IMR-90 (cell line): ENCODE results near the gene TACC2. TPM values are rescaled to one million over a fixed set of nuclear protein-coding genes. Genes with fewer than 3 reads are reported as not detected.

Source experiments
- ATAC-seq: fragments of 200-7000 bp; cut with Tn5 transposase; 2 replicates; pipeline ENCODE4 v1.9.1; 2020; ENCODE audit warnings: low read depth, mild to moderate bottlenecking, moderate library complexity
- BruUV-seq: library from RNA; stranded (reverse); fragments of 400-500 nt; replicated peaks from 2 replicates; lab custom pipeline; 2021; lab: Mats Ljungman, UMichigan
- CTCF ChIA-PET: fragments of 300-600 bp; formaldehyde crosslinking; extraction: SDS; loops from one replicate; lab custom pipeline; 2021; ENCODE audit warnings: antibody characterized with exemption; lab: Yijun Ruan, JAX
- POLR2A ChIA-PET: fragments of 300-600 bp; sonication (Branson Sonifier 250); formaldehyde crosslinking; loops from one replicate; lab custom pipeline; 2022; ENCODE audit warnings: antibody characterized with exemption; ENCODE audit not compliant: unreplicated experiment; lab: Charles Lee
- DNase-seq: peaks from one replicate; pipeline ENCODE4 v3.0.0; 2013
- H2AFZ ChIP-seq: replicated peaks from 2 replicates; pipeline ENCODE3; 2013; ENCODE audit warnings: low read length, mild to moderate bottlenecking; ENCODE audit not compliant: poor library complexity
- H2AK5ac ChIP-seq: 2 replicates; pipeline ENCODE4 v1.6.1; 2013; ENCODE audit warnings: low read depth, low read length, inconsistent platforms
- H2AK9ac ChIP-seq: replicated peaks from 2 replicates; pipeline ENCODE3; 2013; ENCODE audit warnings: mild to moderate bottlenecking, low read depth, low read length, moderate library complexity; ENCODE audit not compliant: poor library complexity
- H2BK120ac ChIP-seq: 2 replicates; pipeline ENCODE4 v1.6.1; 2013; ENCODE audit warnings: low read depth, low read length, inconsistent platforms
- H2BK15ac ChIP-seq: 3 replicates; pipeline ENCODE4 v1.6.1; 2013; ENCODE audit warnings: low read depth, low read length, inconsistent platforms
- H2BK20ac ChIP-seq: 2 replicates; pipeline ENCODE4 v1.6.1; 2013; ENCODE audit warnings: low read depth, mild to moderate bottlenecking, inconsistent platforms, low read length, moderate library complexity
- H2BK5ac ChIP-seq: 2 replicates; pipeline ENCODE4 v1.6.1; 2013; ENCODE audit warnings: mild to moderate bottlenecking, low read depth, low read length, inconsistent platforms; ENCODE audit not compliant: poor library complexity, severe bottlenecking
- H3K14ac ChIP-seq: replicated peaks from 2 replicates; pipeline ENCODE4 v1.6.1; 2013; ENCODE audit warnings: low read depth, low read length, inconsistent platforms
- H3K18ac ChIP-seq: 2 replicates; pipeline ENCODE4 v1.6.1; 2013; ENCODE audit warnings: low read depth, low read length, control low read depth
- H3K23ac ChIP-seq: 2 replicates; pipeline ENCODE4 v1.6.1; 2013; ENCODE audit warnings: low read depth, low read length, inconsistent platforms
- H3K27ac ChIP-seq: 2 replicates; pipeline ENCODE4 v1.5.1; 2013; ENCODE audit warnings: mild to moderate bottlenecking, control low read depth, low read length; ENCODE audit not compliant: insufficient read depth
- H3K27me3 ChIP-seq: 2 replicates; pipeline ENCODE4 v1.6.1; 2013; ENCODE audit warnings: low read length; ENCODE audit not compliant: control insufficient read depth, insufficient read depth
- H3K36me3 ChIP-seq: 2 replicates; pipeline ENCODE4 v1.6.1; 2013; ENCODE audit warnings: low read length, mixed read lengths; ENCODE audit not compliant: control insufficient read depth, insufficient read depth
- H3K4ac ChIP-seq: 2 replicates; pipeline ENCODE4 v1.6.1; 2013; ENCODE audit warnings: low read depth, low read length, inconsistent platforms
- H3K4me1 ChIP-seq: 2 replicates; pipeline ENCODE4 v1.6.1; 2013; ENCODE audit warnings: low read length, mixed read lengths; ENCODE audit not compliant: control insufficient read depth, insufficient read depth
- H3K4me2 ChIP-seq: 2 replicates; pipeline ENCODE4 v1.6.1; 2013; ENCODE audit warnings: low read depth, mild to moderate bottlenecking, control low read depth, low read length, moderate library complexity
- H3K4me3 ChIP-seq: 2 replicates; pipeline ENCODE4 v1.5.1; 2013; ENCODE audit warnings: low read depth, mild to moderate bottlenecking, control low read depth, low read length, moderate library complexity; ENCODE audit not compliant: insufficient read depth
- H3K56ac ChIP-seq: 2 replicates; pipeline ENCODE4 v1.6.1; 2013; ENCODE audit warnings: low read length, inconsistent platforms; ENCODE audit not compliant: insufficient read depth; ENCODE audit errors: extremely low read depth
- H3K79me1 ChIP-seq, 2 experiments: 2 replicates each; pipeline ENCODE4 v1.6.1; 2013; ENCODE audit warnings: low read length in 2 of 2, inconsistent platforms in 1 of 2, low read depth in 1 of 2
- H3K9ac ChIP-seq: 2 replicates; pipeline ENCODE4 v1.6.1; 2013; ENCODE audit warnings: low read depth, low read length, control low read depth
- H3K9me1 ChIP-seq: 2 replicates; pipeline ENCODE4 v1.6.1; 2013; ENCODE audit warnings: low read length, inconsistent platforms; ENCODE audit not compliant: insufficient read depth
- H3K9me3 ChIP-seq: 2 replicates; pipeline ENCODE4 v1.6.1; 2013; ENCODE audit warnings: low read length; ENCODE audit not compliant: control insufficient read depth, insufficient read depth
- H4K20me1 ChIP-seq: 2 replicates; pipeline ENCODE4 v1.6.1; 2013; ENCODE audit warnings: low read length, inconsistent platforms; ENCODE audit not compliant: insufficient read depth
- H4K5ac ChIP-seq: 2 replicates; pipeline ENCODE4 v1.6.1; 2013; ENCODE audit warnings: mild to moderate bottlenecking, low read depth, low read length, control low read depth
- H4K8ac ChIP-seq, 2 experiments: 2 replicates each; pipeline ENCODE4 v1.6.1; 2013; ENCODE audit warnings: low read depth in 2 of 2, low read length in 2 of 2, control low read depth in 1 of 2, inconsistent platforms in 1 of 2
- H4K91ac ChIP-seq: 2 replicates; pipeline ENCODE4 v1.6.1; 2013; ENCODE audit warnings: low read depth, low read length, inconsistent platforms; ENCODE audit not compliant: insufficient read depth
- FOS ChIP-seq: fragments of 150-350 bp; IDR thresholded peaks from 2 replicates; pipeline ENCODE4 v1.6.1; 2016; ENCODE audit warnings: low read depth, low read length
- MAFK ChIP-seq: IDR thresholded peaks from 2 replicates; pipeline ENCODE4 v1.6.1; 2012; ENCODE audit warnings: low read depth, low read length, improper control_type of control experiment
- WGBS, 2 experiments: methylation state at CpG; one replicate each; pipeline versions ENCODE4 v1.1.5 to v1.1.7; 2013; ENCODE audit warnings: missing lambda C conversion rate in 2 of 2; ENCODE audit not compliant: insufficient read length in 1 of 2; ENCODE audit errors: extremely low coverage in 2 of 2; 5-methylcytosine and 5-hydroxymethylcytosine counted together
- dilution Hi-C: fragments of 300-500 bp; cut with HindIII; formaldehyde crosslinking; loops from one replicate; pipeline ENCODE4 v1.14.3; 2018; ENCODE audit warnings: low sequenced_read_pairs; ENCODE audit not compliant: unreplicated experiment
- in situ Hi-C: fragments of 300-500 bp; cut with MboI; formaldehyde crosslinking; loops from 3 replicates; pipeline ENCODE4 v1.14.3; 2019; ENCODE audit warnings: low sequenced_read_pairs, inconsistent platforms, mixed read lengths
- intact Hi-C: fragments of 100-400 bp; cut with micrococcal nuclease; formaldehyde crosslinking; loops from 2 replicates; pipeline ENCODE4 v1.10.0; 2022
- polyA plus RNA-seq, 3 experiments: library from polyadenylated mRNA; depleted of rRNA; stranded (reverse); fragments of >200 nt; gene quantifications; 2 replicates each; pipeline ENCODE4 v1.2.3, GENCODE V29; 2012; ENCODE audit warnings: low replicate concordance in 1 of 3
- total RNA-seq: library from RNA; depleted of rRNA; stranded (reverse); fragments of >200 nt; gene quantifications from 2 replicates; pipeline ENCODE4 v1.2.3, GENCODE V29; 2012

TACC2 gene
- total and polyA plus RNA-seq, 2 of the 4 experiments (the other 2 are of a cell fraction): 2.9 to 15.4 TPM

DNA sequence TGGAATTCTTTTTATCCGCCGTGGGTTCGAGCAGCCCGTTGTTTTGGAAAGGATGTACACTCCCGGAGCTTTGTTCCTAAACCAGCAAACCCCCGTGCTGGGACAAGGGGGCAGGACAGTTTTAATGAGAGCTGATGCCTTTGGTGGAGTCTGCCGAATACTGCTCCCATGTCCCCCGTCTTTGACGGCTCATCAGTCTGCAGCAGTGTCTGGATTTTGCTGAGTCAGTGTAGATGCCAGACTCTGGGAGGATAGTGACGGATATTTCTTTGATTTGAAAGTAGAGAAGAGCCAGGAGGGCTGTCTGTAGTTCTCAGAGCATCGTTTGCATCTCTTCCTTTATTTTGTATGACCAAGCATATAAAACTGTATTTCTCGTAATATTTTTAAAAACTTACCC, 207.3 kb downstream of the TACC2 start:
- no peak overlapping the region for H3K18ac ChIP-seq
- ChIA-PET CTCF (no interaction called here), POLR2A (no interaction called here)
- H3K27ac ChIP-seq: no peak overlapping the region
- H3K27me3 ChIP-seq: no peaks in the 10 kb centered on the region
- ATAC-seq (no peak), DNase-seq (no peak)
- no peaks in the 10 kb centered on the region for H3K9me3 ChIP-seq
- H4K20me1 ChIP-seq: no peaks in the 10 kb centered on the region; the same call in 1 of the 2 replicates
- TF ChIP-seq FOS (no peak), MAFK (peak; percentile 60)
- no peak overlapping the region for H3K56ac ChIP-seq
- no peak overlapping the region for H2BK5ac ChIP-seq
- H3K4ac ChIP-seq: no peak overlapping the region
- H3K9ac ChIP-seq: no peak overlapping the region
- no peak overlapping the region for H4K5ac ChIP-seq
- no peak overlapping the region for H2BK120ac ChIP-seq
- intact Hi-C loops: no loop called here
- H3K14ac ChIP-seq: no peak overlapping the region
- no peak overlapping the region for H4K91ac ChIP-seq
- H2BK15ac ChIP-seq: no peak overlapping the region
- in situ Hi-C loops: no loop called here
- H2AK9ac ChIP-seq: peak overlapping the region; percentile 26
- no peak overlapping the region for H4K8ac ChIP-seq
- no peak overlapping the region for H3K4me3 ChIP-seq
- no peak overlapping the region for H3K23ac ChIP-seq
- H2BK20ac ChIP-seq: no peak overlapping the region
- H3K79me1 ChIP-seq: peaks cover 0 to 33% of the 10 kb centered on the region in 2 experiments; a peak in 2 of 4 replicates
- WGBS, 2 experiments: 51% methylated on average over 5 of the region's 12 CpGs; no CpG with 5 or more reads in 1 of the 2 experiments
- no peak overlapping the region for H2AK5ac ChIP-seq
- H2AFZ ChIP-seq: no peak overlapping the region
- H3K4me2 ChIP-seq: no peak overlapping the region
- dilution Hi-C loops: no loop called here
- H3K36me3 ChIP-seq: peaks cover 5% of the 10 kb centered on the region
- BruUV-seq: no TSS peak
- no peaks in the 10 kb centered on the region for H3K9me1 ChIP-seq
- H3K4me1 ChIP-seq: no peaks in the 10 kb centered on the region
